ENCODE data around the gene ANO1.

The ANO1 gene

DNA sequence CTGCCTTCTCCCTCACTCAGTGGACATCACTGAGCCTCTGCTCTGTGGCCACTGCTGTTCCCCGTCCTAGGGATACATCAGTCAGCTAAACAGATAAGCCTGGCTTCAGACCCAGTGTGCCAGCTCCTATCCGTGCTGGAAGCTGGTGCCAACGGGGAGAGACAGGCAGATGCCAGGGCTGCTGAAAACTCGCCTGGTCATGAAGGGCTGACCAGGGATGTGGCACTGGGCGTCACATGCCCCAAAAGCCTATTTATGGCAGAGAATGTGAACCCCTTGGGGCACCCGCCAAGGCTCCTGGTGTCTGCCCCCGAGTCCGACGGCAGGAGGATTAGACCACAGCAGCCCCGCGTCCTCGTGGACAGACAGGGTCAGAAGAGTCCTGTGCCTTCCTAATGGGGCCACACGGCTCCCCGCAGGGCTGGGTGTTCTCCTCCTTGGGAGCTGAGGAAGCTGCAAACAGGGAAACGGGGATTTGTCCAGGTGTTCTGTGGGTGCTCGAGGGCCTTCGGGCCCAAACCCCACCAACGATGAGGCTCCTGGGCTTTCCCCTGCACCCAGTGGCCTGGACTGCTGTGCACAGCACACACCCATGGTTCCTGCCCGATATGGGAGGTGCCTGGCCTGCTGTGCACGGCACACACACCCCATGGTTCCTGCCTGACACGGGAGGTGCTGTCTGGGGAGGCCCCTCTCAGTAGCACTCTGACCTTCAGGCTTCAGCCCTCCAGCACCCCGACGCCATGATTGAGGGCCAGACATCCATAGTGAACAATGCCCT, 19.9 kb downstream of the ANO1 start:
- no peak overlapping the region for H3K4me3 ChIP-seq (ENCODE audit: low read length)
- no peaks in the 10 kb centered on the region for H3K36me3 ChIP-seq (ENCODE audit: control insufficient read depth, insufficient read depth, low read length)
- no peak overlapping the region for H3K9ac ChIP-seq (ENCODE audit: low read length)
- no peaks in the 10 kb centered on the region for H3K27me3 ChIP-seq (ENCODE audit: control insufficient read depth, insufficient read depth, low read length)
- no peak overlapping the region for H3K27ac ChIP-seq (ENCODE audit: low read depth, low read length)
- no peaks in the 10 kb centered on the region for H3K4me1 ChIP-seq (ENCODE audit: control insufficient read depth, insufficient read depth, low read length)

DNA sequence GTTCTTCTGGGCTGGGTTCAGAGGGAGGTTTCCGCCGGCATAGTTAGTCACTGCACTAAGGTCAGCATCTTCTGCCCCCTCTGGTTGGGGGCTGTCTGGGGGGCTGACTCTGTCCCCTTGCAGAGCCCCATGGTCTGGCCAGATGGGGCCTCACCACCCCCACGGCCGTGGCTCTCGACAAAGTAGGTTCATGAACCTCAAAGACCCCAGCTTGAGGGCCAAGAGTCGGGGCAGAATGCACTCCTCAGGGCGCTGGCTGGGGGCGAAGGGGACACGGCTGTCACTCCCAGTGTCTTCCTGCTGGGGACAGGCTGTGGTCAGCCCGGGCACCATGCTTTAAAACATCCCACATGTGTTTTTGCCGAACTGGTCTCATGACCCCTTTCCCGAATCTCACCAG, 20.8 kb downstream of the ANO1 start:
- Histone ChIP-seq H3K27me3 (ENCODE audit: control insufficient read depth, insufficient read depth, low read length) (no peaks in the 10 kb centered on the region), H3K36me3 (ENCODE audit: control insufficient read depth, insufficient read depth, low read length) (no peaks in the 10 kb centered on the region), H3K4me3 (ENCODE audit: low read length) (no peak overlapping the region), H3K27ac (ENCODE audit: low read depth, low read length) (no peak overlapping the region), H3K4me1 (ENCODE audit: control insufficient read depth, insufficient read depth, low read length) (no peaks in the 10 kb centered on the region), H3K9ac (ENCODE audit: low read length) (no peak overlapping the region)

DNA sequence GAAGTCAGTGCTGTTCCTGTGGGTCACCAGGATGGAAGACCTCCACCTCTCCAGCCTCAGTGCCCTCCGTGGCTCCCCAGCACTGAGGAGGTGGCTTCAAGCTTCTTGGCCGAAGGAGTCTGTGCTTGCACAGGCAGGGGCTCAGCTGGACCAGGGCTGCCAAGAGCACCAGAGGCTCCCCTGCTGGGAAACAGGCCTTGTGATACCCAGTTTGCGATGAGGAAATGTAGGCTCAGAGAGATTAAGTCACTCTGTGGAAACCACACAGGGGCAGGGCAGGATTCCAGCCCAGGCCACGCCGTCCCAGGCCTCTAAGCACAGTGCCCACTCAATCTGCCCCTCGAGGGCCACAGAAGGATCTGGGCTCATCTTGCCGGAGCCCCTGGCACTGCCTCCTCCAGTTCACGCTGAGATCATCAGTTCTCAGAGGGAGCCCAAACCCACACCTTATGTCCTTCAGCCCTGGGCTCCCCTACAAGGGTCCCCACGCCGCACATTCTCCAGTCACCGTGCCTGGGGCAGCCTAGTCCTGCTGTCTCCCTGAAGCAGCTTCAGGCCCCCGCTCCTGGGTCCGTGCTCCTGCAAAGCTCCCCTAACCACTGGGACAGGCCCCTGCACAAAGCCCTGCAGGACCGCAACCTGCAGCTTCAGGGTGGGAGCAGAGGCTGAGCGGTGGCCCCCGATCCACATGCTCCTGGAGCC, 21.6 kb downstream of the ANO1 start:
- H3K27me3 ChIP-seq (ENCODE audit: control insufficient read depth, insufficient read depth, low read length), result no peaks in the 10 kb centered on the region
- no peaks in the 10 kb centered on the region for H3K4me1 ChIP-seq (ENCODE audit: control insufficient read depth, insufficient read depth, low read length)
- H3K36me3 ChIP-seq (ENCODE audit: control insufficient read depth, insufficient read depth, low read length), result no peaks in the 10 kb centered on the region
- no peak overlapping the region for H3K4me3 ChIP-seq (ENCODE audit: low read length)
- no peak overlapping the region for H3K27ac ChIP-seq (ENCODE audit: low read depth, low read length)
- H3K9ac ChIP-seq (ENCODE audit: low read length), result no peak overlapping the region

DNA sequence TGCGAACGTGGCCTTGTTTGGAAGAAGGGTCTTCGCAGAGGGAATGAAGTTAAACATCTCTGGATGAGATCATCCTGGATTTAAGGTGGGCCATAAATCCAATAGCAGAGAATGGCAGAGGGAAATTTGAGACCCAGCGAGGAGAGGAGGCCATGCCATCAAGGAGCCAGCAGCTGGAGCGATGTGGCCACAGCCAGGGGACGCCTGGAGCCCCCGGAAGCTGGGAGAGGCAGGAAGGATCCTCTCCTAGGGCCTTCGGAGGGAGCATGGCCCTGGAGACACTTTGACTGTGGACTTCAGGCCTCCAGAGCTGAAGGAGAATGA, 22.1 kb downstream of the ANO1 start:
- no peaks in the 10 kb centered on the region for H3K27me3 ChIP-seq (ENCODE audit: control insufficient read depth, insufficient read depth, low read length)
- no peak overlapping the region for H3K9ac ChIP-seq (ENCODE audit: low read length)
- no peaks in the 10 kb centered on the region for H3K4me1 ChIP-seq (ENCODE audit: control insufficient read depth, insufficient read depth, low read length)
- H3K36me3 ChIP-seq (ENCODE audit: control insufficient read depth, insufficient read depth, low read length), result no peaks in the 10 kb centered on the region
- no peak overlapping the region for H3K4me3 ChIP-seq (ENCODE audit: low read length)
- H3K27ac ChIP-seq (ENCODE audit: low read depth, low read length), result no peak overlapping the region

DNA sequence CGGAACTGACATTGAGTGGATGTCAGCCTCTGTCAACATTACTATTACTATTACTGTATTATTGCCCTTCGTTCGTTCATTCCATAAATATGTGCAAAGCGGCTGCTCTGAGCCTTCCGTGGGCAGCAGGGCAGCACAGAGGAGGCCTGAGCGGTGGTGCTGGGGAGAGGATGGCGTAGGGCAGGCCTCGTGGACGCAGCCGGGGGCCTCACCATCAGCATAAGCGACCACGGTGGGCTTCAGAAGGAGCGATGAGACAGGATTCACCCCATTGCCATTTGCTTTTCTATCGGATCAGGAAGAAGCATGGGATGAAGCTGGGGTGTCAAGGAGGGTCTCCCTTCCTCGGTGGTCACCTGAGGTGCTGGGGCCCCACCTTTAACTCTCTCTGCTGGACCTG, 22.7 kb downstream of the ANO1 start:
- no peaks in the 10 kb centered on the region for H3K36me3 ChIP-seq (ENCODE audit: control insufficient read depth, insufficient read depth, low read length)
- no peak overlapping the region for H3K9ac ChIP-seq (ENCODE audit: low read length)
- H3K4me3 ChIP-seq (ENCODE audit: low read length), result no peak overlapping the region
- no peak overlapping the region for H3K27ac ChIP-seq (ENCODE audit: low read depth, low read length)
- peaks cover 4% of the 10 kb centered on the region for H3K4me1 ChIP-seq (ENCODE audit: control insufficient read depth, insufficient read depth, low read length)
- H3K27me3 ChIP-seq (ENCODE audit: control insufficient read depth, insufficient read depth, low read length), result no peaks in the 10 kb centered on the region

DNA sequence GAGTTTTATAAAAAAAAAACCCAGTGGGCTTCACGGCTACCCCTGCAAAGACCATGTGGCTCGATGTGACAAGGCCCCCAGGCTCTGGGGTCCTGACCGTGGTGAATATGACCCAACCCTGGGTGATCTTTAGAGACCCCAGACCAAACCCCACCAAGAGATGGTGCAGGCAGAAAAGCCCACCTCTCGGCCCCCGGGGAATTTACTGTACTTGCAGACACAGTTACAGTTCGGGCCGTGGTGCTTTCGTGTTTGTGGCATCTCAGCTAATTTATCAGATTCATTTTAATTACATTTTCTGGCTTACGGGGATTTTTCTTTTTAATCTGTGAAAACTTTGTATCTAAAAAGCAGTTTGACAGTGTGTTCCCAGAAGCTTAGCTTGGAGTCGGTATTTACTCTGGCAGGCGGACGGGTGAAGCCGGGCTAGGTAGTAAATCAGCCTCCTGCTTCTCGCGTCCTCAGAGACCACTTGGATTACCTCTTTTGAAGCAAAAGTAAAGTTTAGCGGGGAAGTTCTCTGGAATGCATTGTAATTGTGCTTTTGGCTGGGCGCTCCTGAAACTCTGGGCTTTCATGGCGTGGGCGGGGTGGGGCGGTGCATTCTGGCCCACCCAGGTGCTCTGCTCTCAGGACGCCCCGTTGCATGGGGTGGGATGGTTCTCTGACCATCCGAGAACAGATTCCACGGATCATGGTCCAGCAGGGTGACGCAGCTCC, 25.3 kb downstream of the ANO1 start:
- Histone ChIP-seq H3K27ac (ENCODE audit: low read depth, low read length) (no peak overlapping the region), H3K4me1 (ENCODE audit: control insufficient read depth, insufficient read depth, low read length) (peaks cover 19% of the 10 kb centered on the region), H3K4me3 (ENCODE audit: low read length) (no peak overlapping the region), H3K27me3 (ENCODE audit: control insufficient read depth, insufficient read depth, low read length) (no peaks in the 10 kb centered on the region), H3K36me3 (ENCODE audit: control insufficient read depth, insufficient read depth, low read length) (no peaks in the 10 kb centered on the region), H3K9ac (ENCODE audit: low read length) (no peak overlapping the region)

DNA sequence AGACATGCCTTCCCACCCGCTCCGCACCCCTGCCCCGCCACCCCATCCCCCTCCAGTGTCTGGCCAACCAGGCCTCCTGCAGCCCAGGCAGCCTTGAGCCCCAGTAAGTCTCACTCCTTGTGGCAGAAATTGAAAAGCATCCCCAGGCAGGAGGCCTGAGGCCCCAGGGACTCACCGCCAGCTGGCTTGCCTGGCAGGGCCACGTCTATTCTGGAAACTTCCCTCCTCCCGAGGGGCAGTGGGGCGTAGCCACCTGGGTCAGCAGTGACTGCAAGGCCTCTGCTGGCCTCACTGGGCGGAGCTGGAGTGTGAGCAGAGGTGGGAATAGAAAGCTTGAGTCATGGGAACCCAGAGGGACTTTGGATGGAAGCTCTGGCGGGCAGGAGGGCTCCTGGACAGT, 26.3 kb downstream of the ANO1 start:
- H3K27me3 ChIP-seq (ENCODE audit: control insufficient read depth, insufficient read depth, low read length), result no peaks in the 10 kb centered on the region
- no peak overlapping the region for H3K27ac ChIP-seq (ENCODE audit: low read depth, low read length)
- peaks cover 23% of the 10 kb centered on the region for H3K4me1 ChIP-seq (ENCODE audit: control insufficient read depth, insufficient read depth, low read length)
- H3K9ac ChIP-seq (ENCODE audit: low read length), result no peak overlapping the region
- no peaks in the 10 kb centered on the region for H3K36me3 ChIP-seq (ENCODE audit: control insufficient read depth, insufficient read depth, low read length)
- H3K4me3 ChIP-seq (ENCODE audit: low read length), result no peak overlapping the region

DNA sequence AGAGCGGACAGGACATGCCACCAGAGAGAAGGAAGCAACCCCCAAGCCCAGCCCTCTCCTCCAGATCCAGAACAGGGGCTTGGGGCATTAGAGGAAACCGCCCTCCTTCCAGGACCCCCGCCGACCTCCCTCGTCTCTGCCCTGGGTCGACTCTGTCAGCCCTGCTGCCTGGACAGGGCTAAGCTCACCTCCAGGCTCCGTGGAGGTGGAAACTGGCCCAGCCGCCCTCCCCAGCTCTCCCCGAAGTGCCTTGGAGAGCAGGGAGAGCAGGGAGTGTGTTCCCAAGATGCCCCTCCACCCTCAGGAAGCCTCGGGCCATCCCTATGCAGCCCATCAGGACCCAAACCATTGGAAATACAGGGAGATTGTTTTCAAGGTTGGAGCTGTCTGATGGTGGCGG, 26.8 kb downstream of the ANO1 start:
- H3K9ac ChIP-seq (ENCODE audit: low read length), result no peak overlapping the region
- no peaks in the 10 kb centered on the region for H3K36me3 ChIP-seq (ENCODE audit: control insufficient read depth, insufficient read depth, low read length)
- H3K27me3 ChIP-seq (ENCODE audit: control insufficient read depth, insufficient read depth, low read length), result no peaks in the 10 kb centered on the region
- no peak overlapping the region for H3K4me3 ChIP-seq (ENCODE audit: low read length)
- no peak overlapping the region for H3K27ac ChIP-seq (ENCODE audit: low read depth, low read length)
- H3K4me1 ChIP-seq (ENCODE audit: control insufficient read depth, insufficient read depth, low read length), result peaks cover 23% of the 10 kb centered on the region

DNA sequence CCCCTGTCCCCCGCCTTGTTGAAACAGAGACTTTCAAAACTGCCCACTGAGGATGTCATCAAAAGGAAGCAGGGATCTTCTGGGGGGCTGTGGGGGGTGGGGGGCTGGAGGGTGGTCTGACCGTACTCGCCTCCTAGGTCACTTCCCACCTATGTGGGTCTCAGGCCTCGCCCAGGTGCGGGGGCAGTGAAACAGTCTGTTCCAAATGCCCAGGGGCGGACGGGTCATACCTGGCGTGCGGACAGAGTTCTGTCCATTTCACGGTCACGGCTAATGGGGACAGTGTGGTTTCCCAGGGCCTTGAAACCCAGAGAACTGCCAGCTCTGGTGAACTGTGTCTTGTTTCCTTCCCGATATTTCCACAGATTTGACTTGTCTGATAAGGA, 27.2 kb downstream of the ANO1 start:
- H3K27ac ChIP-seq (ENCODE audit: low read depth, low read length), result peak overlapping the region; percentile 30
- no peaks in the 10 kb centered on the region for H3K36me3 ChIP-seq (ENCODE audit: control insufficient read depth, insufficient read depth, low read length)
- H3K4me3 ChIP-seq (ENCODE audit: low read length), result no peak overlapping the region
- no peak overlapping the region for H3K9ac ChIP-seq (ENCODE audit: low read length)
- H3K4me1 ChIP-seq (ENCODE audit: control insufficient read depth, insufficient read depth, low read length), result peaks cover 23% of the 10 kb centered on the region
- H3K27me3 ChIP-seq (ENCODE audit: control insufficient read depth, insufficient read depth, low read length), result no peaks in the 10 kb centered on the region

DNA sequence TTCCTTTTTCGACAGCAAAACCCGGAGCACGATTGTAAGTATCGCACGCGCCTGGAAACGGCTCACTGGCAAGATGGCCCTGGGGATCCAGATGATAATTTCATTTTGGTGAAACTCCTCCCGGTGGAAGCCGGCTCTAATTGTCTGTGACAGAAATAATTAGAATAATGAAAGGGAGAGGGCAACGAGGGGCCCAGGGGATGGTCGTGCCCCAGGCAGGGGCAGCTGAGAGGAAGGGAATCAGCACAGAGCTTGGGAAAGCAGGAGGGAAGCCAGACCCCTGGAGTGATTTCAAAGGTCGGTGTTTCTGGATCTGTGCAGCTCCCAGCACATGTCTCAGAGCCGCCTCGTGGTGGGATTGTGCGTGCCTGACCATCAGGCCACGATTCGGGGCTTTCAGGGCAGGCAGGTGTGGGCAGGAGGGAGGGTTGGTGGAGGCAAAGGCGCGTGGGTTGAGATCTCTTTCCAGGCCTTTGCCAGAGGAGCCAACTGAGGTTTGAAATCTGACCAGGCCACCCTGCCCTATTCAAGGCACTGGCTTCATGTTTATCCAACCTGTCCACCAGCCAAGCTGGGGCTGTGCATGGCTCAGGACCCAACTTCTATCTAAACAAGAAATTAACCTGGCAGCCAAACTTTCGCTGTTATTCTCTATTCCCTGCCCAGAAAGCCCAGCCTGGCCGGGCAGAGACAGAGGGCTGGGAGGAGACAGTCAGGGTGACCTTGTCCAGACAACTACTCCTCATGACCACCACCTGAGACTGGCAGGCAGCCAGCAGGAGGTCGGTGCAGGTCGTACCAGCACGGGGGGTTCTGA, 27.8 kb downstream of the ANO1 start:
- H3K27me3 ChIP-seq (ENCODE audit: control insufficient read depth, insufficient read depth, low read length), result no peaks in the 10 kb centered on the region
- no peak overlapping the region for H3K4me3 ChIP-seq (ENCODE audit: low read length)
- peaks cover 23% of the 10 kb centered on the region for H3K4me1 ChIP-seq (ENCODE audit: control insufficient read depth, insufficient read depth, low read length)
- H3K9ac ChIP-seq (ENCODE audit: low read length), result no peak overlapping the region
- H3K27ac ChIP-seq (ENCODE audit: low read depth, low read length), result peak overlapping the region; percentile 62
- no peaks in the 10 kb centered on the region for H3K36me3 ChIP-seq (ENCODE audit: control insufficient read depth, insufficient read depth, low read length)

DNA sequence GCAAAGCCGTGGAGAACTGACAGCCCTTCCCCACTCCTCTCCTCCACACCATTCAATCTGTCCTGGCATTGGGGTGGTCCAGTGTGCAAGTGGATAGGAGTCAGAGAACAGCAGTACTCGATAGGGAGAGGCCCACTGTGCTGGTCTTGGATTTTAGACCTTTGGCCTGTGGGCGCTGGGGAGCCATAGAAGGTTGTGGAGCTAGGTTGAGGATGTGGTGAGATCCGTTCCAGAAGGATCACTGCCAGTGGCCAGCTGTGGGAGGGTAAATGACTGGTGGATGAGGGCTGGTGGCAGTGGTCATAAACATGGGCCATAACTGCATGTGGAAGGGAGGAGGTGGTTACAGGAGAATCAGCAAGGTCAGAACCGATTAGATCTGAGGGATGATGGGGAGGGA, 28.6 kb downstream of the ANO1 start:
- no peaks in the 10 kb centered on the region for H3K36me3 ChIP-seq (ENCODE audit: control insufficient read depth, insufficient read depth, low read length)
- no peaks in the 10 kb centered on the region for H3K27me3 ChIP-seq (ENCODE audit: control insufficient read depth, insufficient read depth, low read length)
- H3K4me3 ChIP-seq (ENCODE audit: low read length), result no peak overlapping the region
- peak overlapping the region; percentile 62 for H3K27ac ChIP-seq (ENCODE audit: low read depth, low read length)
- H3K9ac ChIP-seq (ENCODE audit: low read length), result no peak overlapping the region
- peaks cover 23% of the 10 kb centered on the region for H3K4me1 ChIP-seq (ENCODE audit: control insufficient read depth, insufficient read depth, low read length)

DNA sequence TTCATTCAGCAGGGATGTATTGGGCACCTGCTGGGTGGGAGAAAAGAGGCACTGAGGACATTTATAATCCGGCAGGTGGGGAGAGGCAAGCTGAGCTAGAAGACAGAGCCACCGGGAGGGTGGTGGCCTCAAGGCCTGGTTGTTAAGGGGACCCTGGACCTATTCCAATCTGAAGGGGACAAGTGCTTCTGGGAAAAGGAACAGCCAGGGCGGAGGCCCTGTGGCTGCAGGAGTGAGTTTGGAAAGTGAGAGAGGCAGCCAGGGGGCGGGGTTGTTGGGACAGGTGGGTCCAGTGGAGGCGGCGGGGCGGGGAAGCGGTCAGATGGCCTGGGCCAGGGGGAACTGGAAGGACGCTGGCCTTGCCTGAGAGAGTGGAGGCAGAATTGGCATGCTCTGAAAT, 29.1 kb downstream of the ANO1 start:
- Histone ChIP-seq H3K4me3 (ENCODE audit: low read length) (no peak overlapping the region), H3K36me3 (ENCODE audit: control insufficient read depth, insufficient read depth, low read length) (no peaks in the 10 kb centered on the region), H3K9ac (ENCODE audit: low read length) (no peak overlapping the region), H3K4me1 (ENCODE audit: control insufficient read depth, insufficient read depth, low read length) (peaks cover 23% of the 10 kb centered on the region), H3K27me3 (ENCODE audit: control insufficient read depth, insufficient read depth, low read length) (no peaks in the 10 kb centered on the region), H3K27ac (ENCODE audit: low read depth, low read length) (no peak overlapping the region)

Measured in rectal smooth muscle tissue (tissue), 1 donor.